ENCODE data around the gene NUP98.

- no peak for TF ChIP-seq POLR2AphosphoS5 (IDR thresholded peaks at IDR 0.05; ENCODE audit: low read depth, low read length)
- TF ChIP-seq POU2F2 (IDR thresholded peaks at IDR 0.05; ENCODE audit: low read depth, low read length): no peak
- no peak for TF ChIP-seq POLR2A (IDR thresholded peaks at IDR 0.05; ENCODE audit: low read depth, low read length)
- no peak for TF ChIP-seq TAF1 (IDR thresholded peaks at IDR 0.05; ENCODE audit: low read depth, low read length)
- no peak for TF ChIP-seq SPI1 (IDR thresholded peaks at IDR 0.05; ENCODE audit: low read depth, low read length)
These were observed 141.8 kb downstream of the NUP98 start for GRCh38 chr11:3655547-3655946.

Data from GM12891 (cell line).